HUES6 (cell line): ENCODE measurements around the gene MRPL23.

Experiments used
- H3K27ac ChIP-seq: 2 replicates; pipeline ENCODE4 v1.7.0; 2013; ENCODE audit warnings: low read depth, mild to moderate bottlenecking, low read length, inconsistent platforms
- H3K27me3 ChIP-seq: 2 replicates; pipeline ENCODE4 v1.6.1; 2013; ENCODE audit warnings: low read length; ENCODE audit not compliant: control insufficient read depth, insufficient read depth
- H3K36me3 ChIP-seq: 2 replicates; pipeline ENCODE4 v1.6.1; 2013; ENCODE audit warnings: low read length; ENCODE audit not compliant: control insufficient read depth, insufficient read depth
- H3K4me1 ChIP-seq: 2 replicates; pipeline ENCODE4 v1.6.1; 2013; ENCODE audit warnings: low read length; ENCODE audit not compliant: control insufficient read depth, insufficient read depth
- H3K4me3 ChIP-seq: 2 replicates; pipeline ENCODE4 v1.5.1; 2013; ENCODE audit warnings: low read depth, low read length
- H3K9ac ChIP-seq: one replicate; pipeline ENCODE4 v1.6.1; 2013; ENCODE audit warnings: mild to moderate bottlenecking, low read length
- H3K9me3 ChIP-seq: 2 replicates; pipeline ENCODE4 v1.6.1; 2013; ENCODE audit warnings: low read depth, low read length; ENCODE audit not compliant: control insufficient read depth, insufficient read depth

Gene MRPL23

GRCh38 chr11:1922481-1923081, 24.6 kb upstream of the MRPL23 start:
- no peaks in the 10 kb centered on the region for H3K9me3 ChIP-seq
- no peaks in the 10 kb centered on the region; the same call in 1 of the 2 replicates for H3K27me3 ChIP-seq
- H3K4me3 ChIP-seq: no peak overlapping the region
- H3K4me1 ChIP-seq: peaks cover 5% of the 10 kb centered on the region; the same call in 1 of the 2 replicates
- no peaks in the 10 kb centered on the region for H3K36me3 ChIP-seq
- no peak overlapping the region for H3K9ac ChIP-seq
- no peak overlapping the region for H3K27ac ChIP-seq

DNA sequence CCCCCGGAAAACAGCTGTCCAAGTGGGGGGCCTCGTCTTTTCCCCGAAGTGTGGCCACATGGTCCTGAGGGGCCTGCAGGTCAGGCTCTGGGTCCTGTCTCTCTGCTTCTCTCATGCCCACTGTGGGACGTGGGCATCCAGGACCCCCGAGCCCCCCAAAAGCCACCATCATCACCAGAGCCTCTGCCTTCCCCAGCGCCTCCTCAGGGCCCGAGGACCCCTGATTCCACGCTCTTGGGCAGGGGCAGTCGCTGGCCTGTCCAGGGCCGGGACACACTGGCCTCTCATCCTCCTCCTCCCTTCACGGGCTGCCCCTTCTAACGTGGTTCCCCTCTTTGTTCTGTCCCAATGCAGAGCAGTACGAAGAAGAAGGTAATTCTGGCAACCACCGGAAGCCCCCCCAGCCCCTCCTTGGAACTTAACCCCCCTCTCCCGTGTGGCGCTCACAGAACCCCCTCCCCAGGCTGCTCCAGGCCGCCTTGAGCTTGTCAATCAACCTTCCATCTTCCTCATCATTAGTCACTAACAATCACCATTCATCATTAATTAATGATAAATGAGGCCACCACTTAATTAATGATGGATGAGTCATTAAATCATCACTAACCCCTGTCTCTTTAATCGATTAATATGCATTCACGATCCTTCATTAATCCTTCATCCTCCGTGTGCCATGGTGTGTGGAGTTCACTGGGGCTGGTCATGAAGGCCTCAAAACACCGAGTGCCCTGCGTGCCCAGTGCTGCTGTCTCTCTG, 23.8 kb upstream of the MRPL23 start:
- H3K4me3 ChIP-seq: no peak overlapping the region
- no peaks in the 10 kb centered on the region for H3K36me3 ChIP-seq
- H3K27ac ChIP-seq: no peak overlapping the region
- H3K4me1 ChIP-seq: peaks cover 5% of the 10 kb centered on the region; the same call in 1 of the 2 replicates
- H3K27me3 ChIP-seq: no peaks in the 10 kb centered on the region; the same call in 1 of the 2 replicates
- H3K9ac ChIP-seq: no peak overlapping the region
- H3K9me3 ChIP-seq: no peaks in the 10 kb centered on the region

GRCh38 chr11:1924181-1924580, 23.0 kb upstream of the MRPL23 start:
- Histone ChIP-seq H3K9me3 (no peaks in the 10 kb centered on the region), H3K27ac (no peak overlapping the region), H3K4me1 (peaks cover 5% of the 10 kb centered on the region; the same call in 1 of the 2 replicates), H3K27me3 (no peaks in the 10 kb centered on the region; the same call in 1 of the 2 replicates), H3K4me3 (no peak overlapping the region), H3K36me3 (no peaks in the 10 kb centered on the region), H3K9ac (no peak overlapping the region)

- no peak overlapping the region for H3K27ac ChIP-seq
- no peaks in the 10 kb centered on the region for H3K9me3 ChIP-seq
- H3K9ac ChIP-seq: no peak overlapping the region
- no peaks in the 10 kb centered on the region; the same call in 1 of the 2 replicates for H3K27me3 ChIP-seq
- no peaks in the 10 kb centered on the region for H3K36me3 ChIP-seq
- peaks cover 5% of the 10 kb centered on the region; the same call in 1 of the 2 replicates for H3K4me1 ChIP-seq
- no peak overlapping the region for H3K4me3 ChIP-seq
These were observed 22.3 kb upstream of the MRPL23 start for GRCh38 chr11:1924646-1925372.

DNA sequence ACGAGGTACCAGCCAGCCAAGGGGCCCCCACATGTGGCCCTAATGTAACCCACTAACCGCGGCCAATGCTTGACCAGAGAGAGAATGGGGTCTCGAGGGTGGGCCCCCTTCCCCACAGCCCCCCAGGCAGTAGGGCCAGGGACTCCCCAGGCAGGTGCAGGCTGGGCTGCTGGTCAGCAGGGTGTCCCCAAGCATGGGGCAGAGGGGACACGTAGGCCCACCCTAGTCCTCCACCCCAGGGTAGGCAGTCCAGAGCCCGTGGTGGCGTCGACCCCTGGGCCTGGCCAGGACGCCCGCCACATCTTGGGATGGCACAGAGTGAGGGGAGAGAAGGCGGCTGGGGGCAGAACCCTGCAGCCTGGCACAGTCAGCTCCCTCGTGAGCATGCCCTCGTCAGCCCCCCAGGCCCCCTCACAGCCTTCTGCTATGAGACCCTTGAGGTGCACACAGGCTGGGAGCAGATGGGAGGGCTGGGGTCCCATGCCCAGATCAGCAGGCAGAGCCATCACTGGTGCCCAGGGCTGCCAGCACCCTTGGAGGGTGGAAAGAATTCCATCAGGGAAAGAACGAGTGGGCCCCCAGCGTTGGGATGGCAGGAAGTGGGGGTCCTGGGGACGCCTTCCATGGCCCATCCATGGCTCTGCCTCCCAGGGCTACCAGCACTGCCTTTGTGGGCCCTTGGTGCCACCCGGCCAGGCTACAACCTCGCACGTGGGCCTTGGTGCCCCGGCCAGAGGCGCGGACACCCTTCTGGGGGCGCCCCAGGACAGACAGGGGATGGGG, 21.6 kb upstream of the MRPL23 start:
- no peaks in the 10 kb centered on the region; the same call in 1 of the 2 replicates for H3K27me3 ChIP-seq
- no peaks in the 10 kb centered on the region for H3K9me3 ChIP-seq
- H3K27ac ChIP-seq: no peak overlapping the region
- H3K9ac ChIP-seq: no peak overlapping the region
- peaks cover 5% of the 10 kb centered on the region; the same call in 1 of the 2 replicates for H3K4me1 ChIP-seq
- no peak overlapping the region for H3K4me3 ChIP-seq
- H3K36me3 ChIP-seq: no peaks in the 10 kb centered on the region

- Histone ChIP-seq H3K9ac (no peak overlapping the region), H3K27me3 (no peaks in the 10 kb centered on the region; the same call in 1 of the 2 replicates), H3K4me3 (no peak overlapping the region), H3K27ac (no peak overlapping the region), H3K4me1 (peaks cover 5% of the 10 kb centered on the region; the same call in 1 of the 2 replicates), H3K9me3 (no peaks in the 10 kb centered on the region), H3K36me3 (no peaks in the 10 kb centered on the region)
These were observed 20.7 kb upstream of the MRPL23 start for GRCh38 chr11:1926156-1927025.

GRCh38 chr11:1927026-1927847, 19.9 kb upstream of the MRPL23 start:
- Histone ChIP-seq H3K9me3 (no peaks in the 10 kb centered on the region), H3K27ac (no peak overlapping the region), H3K27me3 (no peaks in the 10 kb centered on the region), H3K4me3 (no peak overlapping the region), H3K36me3 (no peaks in the 10 kb centered on the region), H3K9ac (no peak overlapping the region), H3K4me1 (peaks cover 5% of the 10 kb centered on the region; the same call in 1 of the 2 replicates)

DNA sequence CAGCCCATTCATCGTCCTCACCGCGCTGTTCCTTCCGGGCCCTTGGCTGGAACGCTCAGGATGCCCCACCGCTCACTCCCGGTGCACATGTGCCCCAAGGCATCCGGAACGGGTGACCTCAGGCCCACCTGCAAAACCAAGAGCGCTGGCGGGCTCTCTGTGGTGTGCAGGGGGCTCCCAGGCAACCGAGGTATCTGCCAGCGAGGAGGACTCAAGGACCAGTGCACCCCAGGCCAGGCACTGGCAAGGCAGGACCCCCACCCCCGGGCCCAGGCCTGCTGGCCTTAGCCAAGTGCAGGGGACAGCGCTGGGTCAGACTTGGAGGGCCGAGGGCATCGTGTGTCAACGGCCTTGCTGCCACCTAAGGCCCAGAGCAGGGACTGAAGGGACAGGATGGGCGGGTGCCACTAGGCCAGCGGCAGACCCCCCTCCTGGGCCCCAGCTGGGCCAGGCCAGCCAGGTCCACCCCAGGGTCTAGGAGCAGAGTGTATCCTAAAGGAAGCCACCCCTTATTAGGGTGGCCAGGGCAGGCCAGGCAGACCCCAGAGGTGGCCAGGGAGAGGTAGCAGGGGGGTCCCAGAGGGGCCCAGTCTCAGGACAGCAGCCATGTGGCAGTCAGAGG, 19.2 kb upstream of the MRPL23 start:
- H3K9me3 ChIP-seq: no peaks in the 10 kb centered on the region
- peaks cover 5% of the 10 kb centered on the region; the same call in 1 of the 2 replicates for H3K4me1 ChIP-seq
- no peaks in the 10 kb centered on the region for H3K36me3 ChIP-seq
- no peak overlapping the region for H3K27ac ChIP-seq
- no peak overlapping the region for H3K4me3 ChIP-seq
- H3K9ac ChIP-seq: no peak overlapping the region
- H3K27me3 ChIP-seq: no peaks in the 10 kb centered on the region

DNA sequence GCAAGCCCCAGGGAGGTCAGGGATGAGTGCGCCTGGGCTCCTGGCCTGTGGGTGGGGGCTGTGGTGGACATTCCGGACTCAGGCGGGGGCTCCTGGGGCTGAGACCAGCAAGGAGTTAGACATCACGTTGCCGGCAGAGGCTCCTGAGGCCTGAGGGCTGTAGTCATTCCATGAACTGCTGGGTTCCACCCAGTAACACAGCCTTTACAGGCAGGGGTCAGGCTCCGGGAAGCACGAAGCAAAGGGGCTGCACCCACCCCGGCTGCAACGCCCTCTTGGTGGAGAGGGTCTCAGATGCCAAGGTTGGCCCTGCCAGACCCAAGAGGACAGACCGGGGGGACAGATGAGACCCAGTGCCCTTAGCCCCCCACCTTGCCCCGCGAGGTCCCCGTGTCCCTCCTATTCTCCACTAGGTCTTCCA, 18.7 kb upstream of the MRPL23 start:
- Histone ChIP-seq H3K9ac (no peak overlapping the region), H3K4me1 (peaks cover 5% of the 10 kb centered on the region; the same call in 1 of the 2 replicates), H3K27me3 (no peaks in the 10 kb centered on the region), H3K4me3 (no peak overlapping the region), H3K27ac (no peak overlapping the region), H3K36me3 (no peaks in the 10 kb centered on the region), H3K9me3 (no peaks in the 10 kb centered on the region)
